ENCODE results near the gene KMT2E.

DNA sequence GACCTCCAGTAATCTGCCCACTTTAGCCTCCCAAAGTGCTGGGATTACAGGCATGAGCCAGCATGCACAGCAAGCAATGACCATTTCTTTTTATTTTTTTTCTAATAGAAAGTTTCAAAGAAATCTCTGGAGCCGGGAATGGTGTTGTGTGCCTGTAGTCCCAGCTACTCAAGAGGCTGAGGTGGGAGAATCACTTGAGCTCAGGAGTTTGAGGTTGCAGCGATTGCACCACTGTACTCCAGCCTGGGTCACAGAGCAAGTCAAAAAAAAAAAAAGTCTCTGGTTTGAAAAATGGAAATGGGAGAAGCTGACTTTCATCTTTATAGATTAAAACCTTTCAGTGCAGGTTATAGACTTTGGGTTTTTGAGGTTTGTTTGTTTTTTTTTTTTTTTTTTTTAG is 44.8 kb upstream of the KMT2E start:
- no peak for TF ChIP-seq POLR2A (IDR thresholded peaks at IDR 0.05; ENCODE audit: low read depth, low read length)
- no peak for TF ChIP-seq TAF1 (IDR thresholded peaks at IDR 0.05; ENCODE audit: low read depth, low read length)
- TF ChIP-seq POLR2AphosphoS5 (IDR thresholded peaks at IDR 0.05; ENCODE audit: low read depth, low read length): no peak
- no peak for TF ChIP-seq PAX5 (IDR thresholded peaks at IDR 0.05; ENCODE audit: insufficient read depth, low read length, severe bottlenecking)
- TF ChIP-seq POU2F2 (IDR thresholded peaks at IDR 0.05; ENCODE audit: low read depth, low read length): no peak
- TF ChIP-seq SPI1 (IDR thresholded peaks at IDR 0.05; ENCODE audit: low read depth, low read length): no peak
